M059J (cell line): ENCODE results near the gene ARHGAP32. TPM values are rescaled to one million over a fixed set of nuclear protein-coding genes. Genes with fewer than 3 reads are reported as not detected.

Experiments
- total RNA-seq: library from RNA; depleted of rRNA; stranded (reverse); fragments of >200 nt; shearing (Covaris generic); gene quantifications from 2 replicates; pipeline ENCODE4 v1.2.3, GENCODE V29; 2014; rRNA removed

ARHGAP32 gene
- total RNA-seq, 1 experiment from 2014 or later, result 8.5 TPM

Other genes with a start within 250 kb of the ARHGAP32 start
- not detected in 2 replicates for gene TP53AIP1, start 249.5 kb downstream of the ARHGAP32 start, total RNA-seq
- gene BARX2, start 183.5 kb upstream of the ARHGAP32 start, total RNA-seq, result not detected in 2 replicates